C1 segment of cervical spinal cord (tissue), 14 donors: Measurements from ENCODE around the gene CABP1.

Experiments
- DNase-seq, 14 donors: peaks; one replicate each; lab custom pipeline; 2025; lab: John Stamatoyannopoulos, UW

The CABP1 gene

GRCh38 chr12:120630104-120630892, 10.1 kb upstream of the CABP1 start:
- DNase-seq, result peak in 6 of 14 donors; percentile 7 to 86 (median 19)

GRCh38 chr12:120631097-120631496, 9.3 kb upstream of the CABP1 start:
- DNase-seq, result peak in 1 of 14 donors; percentile 83

GRCh38 chr12:120640861-120641833, 721 bp downstream of the CABP1 start:
- DNase-seq, result peak in 2 of 14 donors; percentile 4 to 35

- DNase-seq, result peak in 1 of 14 donors; percentile 23
These were observed 1.7 kb downstream of the CABP1 start for GRCh38 chr12:120642121-120642520.

- no peak for DNase-seq
These were observed 2.4 kb downstream of the CABP1 start for GRCh38 chr12:120642826-120643225.

- DNase-seq, result no peak
These were observed 3.1 kb downstream of the CABP1 start for GRCh38 chr12:120643574-120643973.

GRCh38 chr12:120646044-120646443, 5.6 kb downstream of the CABP1 start:
- DNase-seq, result no peak

- no peak for DNase-seq
These were observed 6.9 kb downstream of the CABP1 start for GRCh38 chr12:120647375-120647755.

- DNase-seq, result peak in 2 of 14 donors; percentile 4 to 26
These were observed 9.2 kb downstream of the CABP1 start for GRCh38 chr12:120649442-120650232.

- no peak for DNase-seq
These were observed 9.8 kb downstream of the CABP1 start for GRCh38 chr12:120650233-120650690.

- DNase-seq, result no peak
These were observed 11.4 kb downstream of the CABP1 start for GRCh38 chr12:120651821-120652220.

GRCh38 chr12:120652656-120653435, 12.4 kb downstream of the CABP1 start:
- peak in 9 of 14 donors; percentile 25 to 75 (median 43) for DNase-seq

GRCh38 chr12:120653611-120654010, 13.2 kb downstream of the CABP1 start:
- DNase-seq, result no peak

- DNase-seq, result no peak
These were observed 14.2 kb downstream of the CABP1 start for GRCh38 chr12:120654656-120655055.

- no peak for DNase-seq
These were observed 15.6 kb downstream of the CABP1 start for GRCh38 chr12:120656008-120656407.

GRCh38 chr12:120658286-120659150, 18.1 kb downstream of the CABP1 start:
- peak in 1 of 14 donors; percentile 73 for DNase-seq

- DNase-seq, result no peak
These were observed 18.7 kb downstream of the CABP1 start for GRCh38 chr12:120659151-120659525.

GRCh38 chr12:120661432-120661831, 21.0 kb downstream of the CABP1 start:
- DNase-seq, result no peak

- DNase-seq, result no peak
These were observed 22.5 kb downstream of the CABP1 start for GRCh38 chr12:120662879-120663278.

- no peak for DNase-seq
These were observed 23.3 kb downstream of the CABP1 start for GRCh38 chr12:120663741-120664140.
